Prostate gland (tissue), 2 donors: Measurements from ENCODE around the gene RMND5B.

Source experiments
- CTCF ChIP-seq, 4 experiments: fragments of 200-600 bp in 2 of 4; fragments of 450-650 bp in 2 of 4; sonication (generic) in 2 of 4; IDR thresholded peaks; 1 replicate in 3 of 4; 2 replicates in 1 of 4; pipeline ENCODE4 v1.5.1; 2016 to 2019; ENCODE audit warnings: antibody characterized with exemption in 4 of 4, mild to moderate bottlenecking in 2 of 4, moderate library complexity in 2 of 4
- POLR2A ChIP-seq: fragments of 450-650 bp; IDR thresholded peaks from one replicate; pipeline ENCODE4 v1.6.1; 2016; ENCODE audit warnings: antibody characterized with exemption, mild to moderate bottlenecking
- POLR2AphosphoS5 ChIP-seq: sonication (generic); formaldehyde crosslinking; IDR thresholded peaks from one replicate; pipeline ENCODE4 v1.6.1; 2017; ENCODE audit warnings: antibody characterized with exemption

DNA sequence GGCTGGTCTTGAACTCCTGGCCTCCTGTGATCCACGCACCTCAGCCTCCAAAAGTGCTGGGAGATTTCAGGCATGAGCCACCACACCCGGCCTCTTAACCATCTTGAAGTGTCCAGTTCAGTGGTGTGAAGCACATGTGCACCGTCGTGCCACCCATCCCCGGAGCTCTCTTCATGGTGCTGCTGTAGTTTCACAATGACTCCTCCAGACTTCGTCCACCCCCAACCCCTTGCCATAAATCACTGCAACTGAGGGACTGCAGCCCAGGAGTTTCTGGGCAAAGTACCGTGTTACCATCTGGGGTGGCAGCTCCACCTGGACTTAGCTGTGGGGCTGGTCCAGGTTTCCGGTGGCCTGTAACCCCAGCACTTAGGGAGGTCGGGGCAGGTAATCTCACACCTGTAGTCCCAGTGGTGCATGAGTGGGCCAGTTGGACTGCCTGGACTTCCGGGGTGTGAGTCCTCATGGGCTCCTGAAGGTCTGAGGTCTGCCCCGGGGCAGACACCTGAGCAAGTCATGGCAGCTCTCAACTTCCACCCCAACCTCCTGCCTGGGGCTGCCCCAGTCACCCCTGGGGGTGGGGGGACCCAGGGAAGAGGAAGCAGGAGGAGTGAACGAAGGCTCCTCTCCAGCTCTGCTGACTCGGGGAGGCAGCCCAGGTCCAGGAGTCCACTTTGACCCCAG, 24.1 kb upstream of the RMND5B start:
- no peak for TF ChIP-seq CTCF (IDR thresholded peaks at IDR 0.05)
- TF ChIP-seq POLR2AphosphoS5: no peak
- TF ChIP-seq POLR2A: no peak
